Astrocyte (in vitro differentiated cells and primary cell): Measurements from ENCODE around the gene NFATC1. TPM values are rescaled to one million over a fixed set of nuclear protein-coding genes. Genes with fewer than 3 reads are reported as not detected.
"Not testable (repeated sequence)": the region's sequence is repeated elsewhere in the genome, so short reads cannot be mapped to it uniquely, and the experiment has no call there.

ENCODE experiments used
- DNase-seq: peaks from one replicate; pipeline ENCODE4 v3.0.0-alpha.2; 2010; ENCODE audit warnings: low read depth
- FAIRE-seq: peaks from 2 replicates; lab custom pipeline; 2011; peaks lifted over from hg19 to GRCh38; lab: Jason Lieb, UNC
- H2AFZ ChIP-seq: 2 replicates; pipeline ENCODE4 v1.6.0; 2012; ENCODE audit warnings: low read depth, low read length, inconsistent platforms
- H3K27ac ChIP-seq: 2 replicates; pipeline ENCODE4 v1.5.1; 2011; ENCODE audit warnings: low read depth, low read length, inconsistent platforms
- H3K27me3 ChIP-seq: 2 replicates; pipeline ENCODE4 v1.6.0; 2011; ENCODE audit warnings: low read length, inconsistent platforms; ENCODE audit not compliant: insufficient read depth
- H3K36me3 ChIP-seq: 2 replicates; pipeline ENCODE4 v1.5.1; 2011; ENCODE audit warnings: low read length, inconsistent platforms; ENCODE audit not compliant: insufficient read depth
- H3K4me1 ChIP-seq: 2 replicates; pipeline ENCODE4 v1.5.1; 2011; ENCODE audit warnings: low read length, inconsistent platforms; ENCODE audit not compliant: insufficient read depth
- H3K4me2 ChIP-seq: 2 replicates; pipeline ENCODE4 v1.6.0; 2012; ENCODE audit warnings: low read length, inconsistent platforms
- H3K4me3 ChIP-seq: 2 replicates; pipeline ENCODE4 v1.5.1; 2011; ENCODE audit warnings: low read depth, mild to moderate bottlenecking, low read length, inconsistent platforms; ENCODE audit not compliant: insufficient read depth
- H3K79me2 ChIP-seq: 2 replicates; pipeline ENCODE4 v1.6.0; 2012; ENCODE audit warnings: mild to moderate bottlenecking, low read length, inconsistent platforms; ENCODE audit not compliant: insufficient read depth
- H3K9ac ChIP-seq: 2 replicates; pipeline ENCODE4 v1.6.0; 2012; ENCODE audit warnings: mild to moderate bottlenecking, low read length, inconsistent platforms
- H3K9me3 ChIP-seq: 2 replicates; pipeline ENCODE4 v1.5.1; 2012; ENCODE audit warnings: low read depth, mild to moderate bottlenecking, low read length, inconsistent platforms; ENCODE audit not compliant: insufficient read depth
- H4K20me1 ChIP-seq: 2 replicates; pipeline ENCODE4 v1.6.0; 2012; ENCODE audit warnings: low read length, inconsistent platforms; ENCODE audit not compliant: insufficient read depth
- H3K27ac Mint-ChIP-seq: one replicate; pipeline ENCODE4 v1.8.0; 2021; ENCODE audit warnings: mild to moderate bottlenecking, mixed read lengths; ENCODE audit not compliant: unreplicated experiment
- H3K27me3 Mint-ChIP-seq: one replicate; pipeline ENCODE4 v1.8.0; 2021; ENCODE audit warnings: low read depth, mixed read lengths; ENCODE audit not compliant: unreplicated experiment
- H3K36me3 Mint-ChIP-seq: one replicate; pipeline ENCODE4 v1.8.0; 2021; ENCODE audit warnings: low read depth, mixed read lengths; ENCODE audit not compliant: unreplicated experiment
- H3K4me1 Mint-ChIP-seq: one replicate; pipeline ENCODE4 v1.8.0; 2021; ENCODE audit warnings: low read depth, mixed read lengths; ENCODE audit not compliant: unreplicated experiment
- H3K4me3 Mint-ChIP-seq: one replicate; pipeline ENCODE4 v1.8.0; 2021; ENCODE audit warnings: mild to moderate bottlenecking, moderate library complexity, mixed read lengths; ENCODE audit not compliant: unreplicated experiment
- H3K9me3 Mint-ChIP-seq: one replicate; pipeline ENCODE4 v1.8.0; 2021; ENCODE audit warnings: mild to moderate bottlenecking, mixed read lengths; ENCODE audit not compliant: unreplicated experiment
- EZH2 ChIP-seq: IDR thresholded peaks from 2 replicates; pipeline ENCODE4 v1.6.1; 2012; ENCODE audit warnings: mild to moderate bottlenecking, low read length, inconsistent platforms; ENCODE audit not compliant: insufficient read depth
- total RNA-seq: library from RNA; stranded (reverse); gene quantifications from 2 replicates; pipeline ENCODE4 v1.2.1, GENCODE V29; 2021
- TF ChIP-seq, protein P1 (sequence below): IDR thresholded peaks from 2 replicates; pipeline ENCODE4 v1.5.1; 2011; ENCODE audit warnings: low read depth, mild to moderate bottlenecking, inconsistent platforms, low read length, moderate library complexity; ENCODE audit not compliant: insufficient read depth

The NFATC1 gene
- total RNA-seq, 1 donor from 2014 or later, result 11.0 TPM

DNA sequence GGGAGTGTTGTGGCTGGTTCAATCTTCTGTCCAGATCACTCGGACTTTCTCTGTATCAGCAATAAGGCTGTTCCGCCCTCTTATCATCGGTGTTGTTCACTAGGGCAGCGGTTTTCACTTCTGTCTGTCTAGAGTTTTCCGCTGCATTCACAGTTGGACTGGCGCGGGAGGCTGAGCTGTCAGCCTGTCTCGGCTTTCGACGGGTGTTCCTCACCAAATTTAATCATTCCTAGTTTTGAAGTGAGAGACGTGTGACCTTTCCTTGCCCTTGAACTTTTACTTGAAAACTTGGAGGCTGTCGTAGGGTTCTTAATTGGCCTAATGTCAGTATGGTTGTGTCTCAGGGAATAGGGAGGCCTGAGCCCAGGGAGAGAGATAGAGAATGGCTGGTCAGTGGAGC lies 108.3 kb downstream of the NFATC1 start:
- H3K9me3 Mint-ChIP-seq, result peaks cover 11% of the 10 kb centered on the region
- H3K36me3 Mint-ChIP-seq, result peaks cover 5% of the 10 kb centered on the region
- Histone ChIP-seq H2AFZ (no peak overlapping the region), H3K4me3 (no peak overlapping the region), H3K4me1 (peaks cover 8% of the 10 kb centered on the region), H4K20me1 (no peaks in the 10 kb centered on the region), H3K9ac (no peak overlapping the region), H3K79me2 (no peaks in the 10 kb centered on the region), H3K36me3 (no peaks in the 10 kb centered on the region), H3K27ac (no peak overlapping the region), H3K27me3 (peaks cover 8% of the 10 kb centered on the region), H3K4me2 (no peak overlapping the region), H3K9me3 (peaks cover 7% of the 10 kb centered on the region)
- H3K4me1 Mint-ChIP-seq, result peaks cover 18% of the 10 kb centered on the region
- FAIRE-seq (no peak), DNase-seq (no peak)
- H3K4me3 Mint-ChIP-seq, result no peak overlapping the region
- H3K27ac Mint-ChIP-seq, result no peak overlapping the region
- TF ChIP-seq, protein P1, sequence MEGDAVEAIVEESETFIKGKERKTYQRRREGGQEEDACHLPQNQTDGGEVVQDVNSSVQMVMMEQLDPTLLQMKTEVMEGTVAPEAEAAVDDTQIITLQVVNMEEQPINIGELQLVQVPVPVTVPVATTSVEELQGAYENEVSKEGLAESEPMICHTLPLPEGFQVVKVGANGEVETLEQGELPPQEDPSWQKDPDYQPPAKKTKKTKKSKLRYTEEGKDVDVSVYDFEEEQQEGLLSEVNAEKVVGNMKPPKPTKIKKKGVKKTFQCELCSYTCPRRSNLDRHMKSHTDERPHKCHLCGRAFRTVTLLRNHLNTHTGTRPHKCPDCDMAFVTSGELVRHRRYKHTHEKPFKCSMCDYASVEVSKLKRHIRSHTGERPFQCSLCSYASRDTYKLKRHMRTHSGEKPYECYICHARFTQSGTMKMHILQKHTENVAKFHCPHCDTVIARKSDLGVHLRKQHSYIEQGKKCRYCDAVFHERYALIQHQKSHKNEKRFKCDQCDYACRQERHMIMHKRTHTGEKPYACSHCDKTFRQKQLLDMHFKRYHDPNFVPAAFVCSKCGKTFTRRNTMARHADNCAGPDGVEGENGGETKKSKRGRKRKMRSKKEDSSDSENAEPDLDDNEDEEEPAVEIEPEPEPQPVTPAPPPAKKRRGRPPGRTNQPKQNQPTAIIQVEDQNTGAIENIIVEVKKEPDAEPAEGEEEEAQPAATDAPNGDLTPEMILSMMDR, result no peak
- TF ChIP-seq EZH2, result no peak
- H3K27me3 Mint-ChIP-seq, result peaks cover 5% of the 10 kb centered on the region

DNA sequence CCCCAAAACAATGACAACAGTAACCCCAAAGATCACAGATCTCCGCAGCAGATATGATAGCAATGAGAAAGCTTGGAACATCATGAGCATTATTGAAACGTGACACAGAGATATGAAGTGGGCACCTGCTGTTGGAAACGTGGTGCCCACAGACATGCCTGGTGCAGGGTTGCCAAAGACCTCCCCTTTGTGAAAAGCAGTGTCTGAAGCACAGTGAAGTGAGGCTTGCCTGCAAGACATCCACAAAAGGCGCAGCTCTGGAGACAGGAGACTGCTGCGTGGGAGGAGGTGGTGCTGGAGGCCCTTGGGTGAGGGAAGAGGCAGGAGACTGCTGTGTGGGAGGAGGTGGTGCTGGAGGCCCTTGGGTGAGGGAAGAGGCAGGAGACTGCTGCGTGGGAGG lies 108.8 kb downstream of the NFATC1 start:
- not testable (repeated sequence) for H3K36me3 ChIP-seq, H3K79me2 ChIP-seq, H4K20me1 ChIP-seq, DNase-seq, H3K4me3 ChIP-seq, H3K27me3 Mint-ChIP-seq, H3K36me3 Mint-ChIP-seq, H3K9me3 ChIP-seq, H3K9ac ChIP-seq, FAIRE-seq, H3K4me1 ChIP-seq, H2AFZ ChIP-seq, H3K4me2 ChIP-seq, H3K27ac ChIP-seq, H3K27ac Mint-ChIP-seq, H3K27me3 ChIP-seq
- peak overlapping the region; percentile 61 for H3K4me3 Mint-ChIP-seq
- peaks cover 10% of the 10 kb centered on the region for H3K9me3 Mint-ChIP-seq
- H3K4me1 Mint-ChIP-seq, result peaks cover 18% of the 10 kb centered on the region

DNA sequence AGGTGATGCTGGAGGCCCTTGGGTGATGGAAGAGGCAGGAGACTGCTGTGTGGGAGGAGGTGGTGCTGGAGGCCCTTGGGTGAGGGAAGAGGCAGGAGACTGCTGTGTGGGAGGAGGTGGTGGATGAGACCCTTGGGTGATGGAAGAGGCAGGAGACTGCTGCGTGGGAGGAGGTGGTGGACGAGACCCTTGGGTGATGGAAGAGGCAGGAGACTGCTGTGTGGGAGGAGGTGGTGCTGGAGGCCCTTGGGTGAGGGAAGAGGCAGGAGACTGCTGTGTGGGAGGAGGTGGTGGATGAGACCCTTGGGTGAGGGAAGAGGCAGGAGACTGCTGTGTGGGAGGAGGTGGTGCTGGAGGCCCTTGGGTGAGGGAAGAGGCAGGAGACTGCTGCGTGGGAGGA lies 109.7 kb downstream of the NFATC1 start:
- H4K20me1 ChIP-seq, H3K9me3 ChIP-seq, H3K4me3 Mint-ChIP-seq, H3K9ac ChIP-seq, H3K27ac ChIP-seq, H3K79me2 ChIP-seq, DNase-seq, H3K4me3 ChIP-seq, H3K36me3 ChIP-seq, H2AFZ ChIP-seq, H3K4me2 ChIP-seq, H3K9me3 Mint-ChIP-seq, FAIRE-seq, H3K36me3 Mint-ChIP-seq, H3K4me1 ChIP-seq, H3K27ac Mint-ChIP-seq, H3K27me3 ChIP-seq: not testable (repeated sequence)
- Mint-ChIP-seq H3K4me1 (peaks cover 18% of the 10 kb centered on the region), H3K27me3 (peaks cover 11% of the 10 kb centered on the region)
